ENCODE results near the gene SETD3. TPM values are rescaled to one million over a fixed set of nuclear protein-coding genes. Genes with fewer than 3 reads are reported as not detected.
"Not testable (repeated sequence)": the region's sequence is repeated elsewhere in the genome, so short reads cannot be mapped to it uniquely, and the experiment has no call there.

SETD3 gene
- total RNA-seq, 2 donors from 2014 or later = 42.3 to 49.8 TPM

DNA sequence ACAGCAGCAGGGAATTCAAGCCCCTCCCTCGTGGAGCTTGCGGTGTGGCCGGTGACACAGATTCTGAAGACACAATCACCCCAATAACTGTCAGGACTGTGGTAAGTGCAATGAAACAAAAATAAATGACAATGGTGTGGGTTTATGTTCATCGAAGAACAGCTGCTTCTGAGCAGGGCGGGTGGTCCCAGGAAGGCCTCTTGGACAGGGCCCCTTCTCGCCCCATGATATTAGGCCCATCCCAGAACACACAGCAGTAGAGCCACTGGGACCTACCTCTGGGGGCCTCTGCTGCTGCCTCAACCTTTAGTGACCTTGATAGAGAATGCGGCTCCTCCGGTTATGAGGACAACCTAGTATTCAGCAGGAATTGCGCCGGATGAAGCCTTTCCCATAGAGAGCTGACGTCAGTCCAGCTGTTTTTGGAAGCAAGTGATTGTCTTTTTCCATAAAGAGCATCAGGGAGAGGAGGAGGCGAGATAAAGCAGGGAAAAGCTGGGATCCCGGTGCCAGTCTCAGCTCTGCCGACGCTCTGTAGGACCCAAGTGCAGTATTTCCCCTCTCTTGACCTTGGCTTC, 124.5 kb downstream of the SETD3 start:
- no peaks in the 10 kb centered on the region for H3K9me3 Mint-ChIP-seq
- no peaks in the 10 kb centered on the region for H3K36me3 Mint-ChIP-seq
- H3K27ac Mint-ChIP-seq = no peak overlapping the region
- no peak for ATAC-seq
- DNase-seq (ENCODE audit: low spot score in 2 of 2) = peak in 1 of 2 donors; percentile 31

DNA sequence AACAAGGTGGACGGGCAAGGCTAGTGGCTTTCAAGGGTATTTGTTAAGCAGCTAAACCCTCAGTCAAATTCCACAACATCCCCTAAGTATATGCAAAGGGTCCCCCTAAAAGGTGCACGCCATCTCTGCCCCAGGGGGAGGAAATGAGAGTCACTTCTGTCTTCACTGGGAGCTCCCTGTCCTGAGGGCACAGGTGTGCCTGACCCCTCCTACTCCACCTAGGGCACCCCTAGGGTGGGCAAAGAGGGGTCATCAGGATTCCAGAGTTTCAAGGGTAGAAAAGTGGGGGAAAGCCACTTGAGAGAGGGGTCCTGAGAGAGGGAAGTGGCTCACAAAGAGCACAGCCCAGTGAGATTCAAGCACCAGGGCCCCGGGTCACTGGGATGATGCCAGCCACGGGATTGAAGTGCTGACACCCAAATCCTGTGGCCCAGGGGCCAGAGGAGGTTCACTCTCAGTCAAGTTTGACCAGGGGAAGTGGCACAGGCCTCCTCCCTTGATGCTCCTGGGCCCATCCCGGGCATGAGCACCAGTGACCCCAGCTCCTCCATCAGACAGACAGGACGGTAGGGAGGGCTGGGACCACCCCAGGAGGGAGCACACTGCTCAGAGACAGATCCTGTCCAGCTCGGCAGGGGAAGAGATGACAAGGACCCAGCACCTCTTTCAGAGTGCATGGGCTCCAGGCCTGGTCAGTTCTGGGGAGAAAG, 126.3 kb downstream of the SETD3 start:
- Mint-ChIP-seq H3K27ac (no peak overlapping the region), H3K36me3 (no peaks in the 10 kb centered on the region), H3K9me3 (no peaks in the 10 kb centered on the region)
- no peak for ATAC-seq
- DNase-seq (ENCODE audit: low spot score in 2 of 2) = peak in 1 of 2 donors; percentile 39

DNA sequence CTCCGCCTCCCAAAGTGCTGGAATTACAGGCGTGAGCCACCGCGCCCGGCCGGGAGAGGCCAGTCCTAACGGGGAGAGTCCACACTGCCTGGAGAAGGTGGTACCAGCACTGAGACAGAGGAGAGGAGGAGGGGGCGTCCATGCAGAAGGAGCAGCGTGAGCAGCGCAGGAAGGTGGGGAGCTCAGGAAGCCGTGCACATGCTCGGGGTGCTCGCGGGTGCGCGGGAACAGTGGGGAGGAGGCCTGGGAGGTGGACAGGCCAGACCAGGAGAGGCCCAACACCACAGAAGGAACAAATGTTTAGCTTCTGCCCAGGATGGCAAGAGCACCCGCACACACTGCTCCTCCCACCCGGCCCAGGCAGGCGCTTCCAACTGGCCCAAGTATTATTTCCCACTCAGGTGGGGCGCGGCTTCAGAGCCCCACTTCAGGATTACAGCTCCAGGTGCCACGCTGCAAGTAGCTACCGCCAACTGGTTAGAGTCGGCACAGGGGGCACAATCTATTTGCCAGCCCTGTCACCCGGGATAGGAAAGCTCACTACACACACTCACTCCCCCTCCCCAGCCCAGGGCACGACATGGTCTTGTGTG, 127.9 kb downstream of the SETD3 start:
- ATAC-seq = no peak

DNA sequence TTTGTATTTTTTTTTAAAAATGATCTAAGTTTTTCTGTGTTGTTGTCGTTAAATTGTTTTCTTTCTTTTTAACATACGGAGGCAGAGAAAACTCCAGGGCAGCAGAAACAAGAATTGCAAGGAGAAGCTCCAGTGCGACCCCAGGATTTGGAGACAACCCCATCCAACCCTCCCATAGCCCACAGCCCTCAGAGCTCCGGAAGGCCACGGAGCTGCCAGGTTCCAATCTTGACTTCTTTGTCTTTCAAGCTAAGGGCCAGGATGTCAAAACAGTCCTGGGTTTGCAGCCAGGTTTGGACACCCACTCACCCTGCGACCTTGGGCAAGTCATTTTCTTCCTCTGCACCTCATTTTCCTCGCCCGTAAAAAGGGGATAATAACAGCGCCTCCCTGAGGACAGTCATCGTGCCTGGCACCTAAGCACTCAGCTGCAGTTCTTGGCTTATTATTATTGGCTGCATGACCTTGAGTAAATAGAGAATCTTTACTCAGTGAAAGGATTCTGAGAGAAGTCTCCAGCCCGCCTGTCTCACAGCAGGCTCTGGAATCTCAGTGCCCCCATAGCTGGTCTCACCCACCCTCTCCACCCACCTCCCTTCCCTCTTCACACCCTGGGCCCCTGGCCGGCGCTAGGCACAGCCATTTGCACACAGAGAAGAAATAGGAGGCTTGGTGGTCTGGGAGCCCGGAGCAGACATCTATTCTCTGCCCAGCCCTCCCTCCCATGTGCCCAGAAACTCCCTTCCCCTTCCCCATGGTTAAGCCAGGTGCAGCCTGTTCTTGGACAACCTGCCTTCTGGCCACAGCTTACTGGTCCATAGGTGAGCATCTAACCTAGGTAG, 129.3 kb downstream of the SETD3 start:
- Mint-ChIP-seq H3K9me3 (no peaks in the 10 kb centered on the region), H3K27ac (no peak overlapping the region), H3K36me3 (no peaks in the 10 kb centered on the region)
- ATAC-seq (no peak), DNase-seq (ENCODE audit: low spot score in 2 of 2) (no peak)

More for the DNA sequence above, 127.9 kb downstream of the SETD3 start:
- peak in 1 of 2 donors; percentile 21 for DNase-seq (ENCODE audit: low spot score in 2 of 2)
- no peaks in the 10 kb centered on the region for H3K9me3 Mint-ChIP-seq
- H3K36me3 Mint-ChIP-seq = no peaks in the 10 kb centered on the region
- H3K27ac Mint-ChIP-seq = no peak overlapping the region

DNA sequence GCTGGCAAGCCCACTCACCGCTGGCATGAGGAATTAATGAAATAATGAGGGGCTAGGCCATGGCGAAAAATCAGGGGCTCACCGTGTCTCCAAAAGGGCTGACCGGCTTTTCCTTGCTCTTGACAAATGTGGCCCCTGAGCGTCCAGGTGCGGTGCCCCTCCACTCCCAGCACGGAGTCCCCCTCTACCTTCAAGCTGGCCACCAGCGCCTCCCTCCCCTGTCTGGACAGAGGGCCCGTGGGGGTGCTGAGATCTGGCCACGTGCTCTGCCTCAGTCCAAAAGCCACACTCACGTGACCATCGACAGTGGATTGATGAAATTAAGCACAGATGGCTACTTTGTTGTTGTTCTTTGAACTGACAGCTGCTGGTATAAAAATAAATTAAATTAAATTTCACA, 129.9 kb downstream of the SETD3 start:
- DNase-seq (ENCODE audit: low spot score in 2 of 2) (peak in 1 of 2 donors; percentile 11), ATAC-seq (no peak)
- H3K9me3 Mint-ChIP-seq = no peaks in the 10 kb centered on the region
- no peak overlapping the region for H3K27ac Mint-ChIP-seq
- no peaks in the 10 kb centered on the region for H3K36me3 Mint-ChIP-seq

DNA sequence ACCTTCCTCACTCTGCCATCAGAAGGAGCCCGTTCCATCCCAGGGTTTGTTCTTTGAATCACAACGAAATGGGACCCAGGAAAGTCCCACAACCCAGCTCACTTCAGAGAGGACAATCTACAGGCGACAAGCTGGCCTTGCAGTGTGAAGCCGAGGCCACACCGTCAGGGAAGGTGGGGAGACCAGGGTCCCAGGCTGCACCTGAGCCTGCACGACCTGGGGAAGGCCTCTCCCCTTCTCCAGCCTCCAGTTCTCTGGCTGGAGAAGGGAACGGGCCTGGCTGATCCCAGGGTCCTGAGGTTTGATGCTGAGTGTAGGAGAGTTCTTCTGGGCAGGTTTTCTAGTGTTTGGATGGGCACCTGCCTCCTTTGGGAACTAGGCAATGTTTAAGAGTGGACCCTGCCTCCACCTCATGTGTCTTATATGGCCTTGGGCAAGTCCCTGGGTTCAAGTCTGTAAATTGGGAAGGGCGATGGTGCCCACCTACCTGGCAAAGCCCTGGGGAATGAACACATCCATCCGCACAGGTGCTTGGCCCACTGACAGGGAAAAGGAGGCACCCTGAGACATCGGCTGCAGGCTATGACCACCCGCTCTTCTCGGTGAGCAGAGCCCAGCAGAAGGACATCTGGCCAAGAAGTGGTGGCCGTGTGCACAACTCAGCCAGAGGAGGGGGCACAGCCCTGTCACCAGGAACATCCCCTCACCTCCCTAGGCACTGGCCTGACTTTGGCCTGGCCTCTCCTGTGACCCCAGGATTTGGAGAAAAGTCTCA, 130.8 kb downstream of the SETD3 start:
- Mint-ChIP-seq H3K27ac (no peak overlapping the region), H3K9me3 (no peaks in the 10 kb centered on the region), H3K36me3 (no peaks in the 10 kb centered on the region)
- no peak for ATAC-seq
- DNase-seq (ENCODE audit: low spot score in 2 of 2) = peak in 1 of 2 donors; percentile 43

DNA sequence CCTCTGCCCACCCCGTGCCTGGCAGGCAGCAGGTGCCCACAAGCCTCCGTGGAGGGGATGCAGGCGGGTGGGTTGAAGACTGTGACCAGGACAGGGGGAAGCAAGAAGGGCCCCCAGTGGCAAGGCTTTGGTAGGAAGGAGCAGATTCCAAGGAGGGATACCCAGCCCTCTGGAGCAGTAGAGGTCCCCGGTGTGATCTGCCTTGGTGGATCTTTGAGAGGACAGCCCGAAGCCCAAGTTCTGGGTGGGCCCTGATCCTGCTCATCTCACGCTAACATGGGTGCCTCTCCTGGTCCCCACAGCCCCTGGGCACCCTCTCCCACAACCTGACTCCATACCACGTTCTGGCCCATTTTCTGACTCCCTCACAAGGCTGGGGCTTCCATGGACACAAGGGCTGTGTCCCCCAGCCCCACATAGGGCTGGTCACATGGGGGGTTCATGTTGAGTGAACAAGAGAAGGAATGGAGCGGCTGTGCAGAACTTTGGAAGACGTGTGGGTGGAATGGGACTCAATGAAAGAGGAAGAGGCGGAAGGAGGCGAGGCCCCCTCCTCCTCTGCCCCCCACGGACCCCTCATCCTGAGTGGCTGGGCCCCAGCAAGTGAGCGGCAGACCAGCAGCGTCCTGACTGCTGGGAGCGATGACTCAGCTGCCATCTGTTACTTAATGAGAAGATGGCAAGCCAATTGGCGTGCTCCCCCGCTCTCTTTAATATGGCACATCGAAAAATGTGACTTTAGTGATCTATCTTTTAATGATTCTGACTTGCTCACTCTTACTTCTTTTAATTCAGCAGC, 131.6 kb downstream of the SETD3 start:
- ATAC-seq = no peak
- DNase-seq (ENCODE audit: low spot score in 2 of 2) = peak in 1 of 2 donors; percentile 37
- H3K9me3 Mint-ChIP-seq = no peaks in the 10 kb centered on the region
- H3K27ac Mint-ChIP-seq = no peak overlapping the region
- no peaks in the 10 kb centered on the region for H3K36me3 Mint-ChIP-seq

DNA sequence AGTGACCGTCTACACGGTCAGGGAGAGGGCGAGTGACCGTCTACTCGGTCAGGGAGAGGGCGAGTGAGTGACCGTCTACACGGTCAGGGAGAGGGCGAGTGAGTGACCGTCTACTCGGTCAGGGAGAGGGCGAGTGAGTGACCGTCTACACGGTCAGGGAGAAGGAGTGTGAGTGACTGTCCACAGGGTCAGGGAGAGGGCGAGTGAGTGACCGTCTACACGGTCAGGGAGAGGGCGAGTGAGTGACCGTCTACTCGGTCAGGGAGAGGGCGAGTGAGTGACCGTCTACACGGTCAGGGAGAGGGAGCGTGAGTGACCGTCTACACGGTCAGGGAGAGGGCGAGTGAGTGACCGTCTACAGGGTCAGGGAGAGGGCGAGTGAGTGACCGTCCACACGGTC, 132.4 kb downstream of the SETD3 start:
- ATAC-seq; H3K27ac Mint-ChIP-seq; DNase-seq (ENCODE audit: low spot score in 2 of 2); H3K36me3 Mint-ChIP-seq; H3K9me3 Mint-ChIP-seq: not testable (repeated sequence)

Other genes with a start within 250 kb of the SETD3 start
- 10 to 100 TPM; 57.8 to 65.7 TPM for gene BCL11B, start 208.7 kb downstream of the SETD3 start, total RNA-seq
- gene CCNK, start 550 bp upstream of the SETD3 start, total RNA-seq = 10 to 100 TPM; 86.8 to 90.8 TPM
- 1 to 10 TPM; 5.1 to 8.4 TPM for gene CCDC85C, start 123.3 kb upstream of the SETD3 start, total RNA-seq
- under 1 TPM; 0.16 to 0.32 TPM for gene HHIPL1, start 164.3 kb upstream of the SETD3 start, total RNA-seq
- under 1 TPM; 0.14 to 0.21 TPM for gene CYP46A1, start 203.4 kb upstream of the SETD3 start, total RNA-seq